Measurements from ENCODE around the gene SMARCA2.
A peak's percentile ranks its signal among the peaks of the same experiment; 100 is the strongest.

The SMARCA2 gene

GRCh38 chr9:2126331-2126803 is 111.2 kb downstream of the SMARCA2 start:
- Histone ChIP-seq H4K91ac (ENCODE audit: low read depth, low read length) (no peak overlapping the region), H4K12ac (ENCODE audit: low read depth, low read length) (no peak overlapping the region), H2BK5ac (ENCODE audit: low read depth, low read length, poor library complexity) (no peak overlapping the region), H3K79me1 (ENCODE audit: low read length) (no peaks in the 10 kb centered on the region), H3K4me2 (ENCODE audit: low read length) (no peak overlapping the region), H3K4me3 (ENCODE audit: low read depth, low read length) (no peak overlapping the region), H2AK5ac (ENCODE audit: low read length) (no peak overlapping the region), H3K79me2 (ENCODE audit: control insufficient read depth, insufficient read depth, low read length, poor library complexity) (no peaks in the 10 kb centered on the region), H2BK120ac (ENCODE audit: insufficient read depth, low read length, poor library complexity) (no peak overlapping the region), H3K23ac (ENCODE audit: low read length) (no peak overlapping the region), H3K18ac (ENCODE audit: low read length) (no peak overlapping the region), H3K14ac (ENCODE audit: low read length) (no peak overlapping the region), H2AFZ (ENCODE audit: insufficient read depth, low read length, poor library complexity) (no peak overlapping the region), H3K9me3 (ENCODE audit: insufficient read depth, low read depth, low read length) (no peaks in the 10 kb centered on the region), H3K4me1 (ENCODE audit: control insufficient read depth in 1 of 2, insufficient read depth in 2 of 2, low read length in 2 of 2) (no peaks in the 10 kb centered on the region), H3K36me3 (ENCODE audit: control insufficient read depth in 1 of 2, insufficient read depth in 2 of 2, low read length in 2 of 2) (peaks cover 22 to 52% of the 10 kb centered on the region in 2 experiments), H4K8ac (ENCODE audit: low read depth, low read length) (no peak overlapping the region), H3K27ac (ENCODE audit: low read depth, low read length) (no peak overlapping the region), H3K27me3 (ENCODE audit: insufficient read depth, low read length) (no peaks in the 10 kb centered on the region), H3K9ac (ENCODE audit: low read length) (no peak overlapping the region), H2BK12ac (ENCODE audit: low read length) (no peak overlapping the region), H3K4ac (ENCODE audit: low read depth, low read length) (no peak overlapping the region)
- no CpG with 5 or more reads among the region's 4 CpGs for WGBS (ENCODE audit: extremely low coverage, insufficient coverage, insufficient read length)
- no peak for DNase-seq

- WGBS (ENCODE audit: extremely low coverage, insufficient coverage, insufficient read length) = no CpG with 5 or more reads among the region's 1 CpG
- H3K79me1 ChIP-seq (ENCODE audit: low read length) = no peaks in the 10 kb centered on the region
- no peak overlapping the region for H2AFZ ChIP-seq (ENCODE audit: insufficient read depth, low read length, poor library complexity)
- H3K9me3 ChIP-seq (ENCODE audit: insufficient read depth, low read depth, low read length) = no peaks in the 10 kb centered on the region
- H3K14ac ChIP-seq (ENCODE audit: low read length) = no peak overlapping the region
- H4K8ac ChIP-seq (ENCODE audit: low read depth, low read length) = no peak overlapping the region
- no peaks in the 10 kb centered on the region for H3K79me2 ChIP-seq (ENCODE audit: control insufficient read depth, insufficient read depth, low read length, poor library complexity)
- peaks cover 22 to 49% of the 10 kb centered on the region in 2 experiments for H3K36me3 ChIP-seq (ENCODE audit: control insufficient read depth in 1 of 2, insufficient read depth in 2 of 2, low read length in 2 of 2)
- H3K27me3 ChIP-seq (ENCODE audit: insufficient read depth, low read length) = no peaks in the 10 kb centered on the region
- H3K9ac ChIP-seq (ENCODE audit: low read length) = no peak overlapping the region
- H3K27ac ChIP-seq (ENCODE audit: low read depth, low read length) = no peak overlapping the region
- no peak overlapping the region for H4K91ac ChIP-seq (ENCODE audit: low read depth, low read length)
- H3K18ac ChIP-seq (ENCODE audit: low read length) = peak overlapping the region; percentile 35
- no peak overlapping the region for H2AK5ac ChIP-seq (ENCODE audit: low read length)
- no peaks in the 10 kb centered on the region for H3K4me1 ChIP-seq (ENCODE audit: control insufficient read depth in 1 of 2, insufficient read depth in 2 of 2, low read length in 2 of 2)
- no peak for DNase-seq
- no peak overlapping the region for H3K4me3 ChIP-seq (ENCODE audit: low read depth, low read length)
- H4K12ac ChIP-seq (ENCODE audit: low read depth, low read length) = no peak overlapping the region
- no peak overlapping the region for H2BK120ac ChIP-seq (ENCODE audit: insufficient read depth, low read length, poor library complexity)
- no peak overlapping the region for H2BK12ac ChIP-seq (ENCODE audit: low read length)
- H2BK5ac ChIP-seq (ENCODE audit: low read depth, low read length, poor library complexity) = no peak overlapping the region
- no peak overlapping the region for H3K23ac ChIP-seq (ENCODE audit: low read length)
- H3K4me2 ChIP-seq (ENCODE audit: low read length) = no peak overlapping the region
- H3K4ac ChIP-seq (ENCODE audit: low read depth, low read length) = no peak overlapping the region
Measured at GRCh38 chr9:2127486-2127885, 112.3 kb downstream of the SMARCA2 start.

GRCh38 chr9:2128141-2128540 is 113.0 kb downstream of the SMARCA2 start:
- Histone ChIP-seq H2AK5ac (ENCODE audit: low read length) (no peak overlapping the region), H4K8ac (ENCODE audit: low read depth, low read length) (no peak overlapping the region), H3K4me2 (ENCODE audit: low read length) (no peak overlapping the region), H2BK5ac (ENCODE audit: low read depth, low read length, poor library complexity) (no peak overlapping the region), H3K36me3 (ENCODE audit: control insufficient read depth in 1 of 2, insufficient read depth in 2 of 2, low read length in 2 of 2) (peaks cover 22 to 49% of the 10 kb centered on the region in 2 experiments), H3K27ac (ENCODE audit: low read depth, low read length) (no peak overlapping the region), H3K14ac (ENCODE audit: low read length) (no peak overlapping the region), H3K4me3 (ENCODE audit: low read depth, low read length) (no peak overlapping the region), H3K4ac (ENCODE audit: low read depth, low read length) (peak overlapping the region; percentile 77), H3K23ac (ENCODE audit: low read length) (no peak overlapping the region), H3K79me2 (ENCODE audit: control insufficient read depth, insufficient read depth, low read length, poor library complexity) (no peaks in the 10 kb centered on the region), H3K79me1 (ENCODE audit: low read length) (no peaks in the 10 kb centered on the region), H3K4me1 (ENCODE audit: control insufficient read depth in 1 of 2, insufficient read depth in 2 of 2, low read length in 2 of 2) (no peaks in the 10 kb centered on the region), H3K9ac (ENCODE audit: low read length) (no peak overlapping the region), H2BK120ac (ENCODE audit: insufficient read depth, low read length, poor library complexity) (no peak overlapping the region), H3K18ac (ENCODE audit: low read length) (no peak overlapping the region), H2AFZ (ENCODE audit: insufficient read depth, low read length, poor library complexity) (no peak overlapping the region), H4K12ac (ENCODE audit: low read depth, low read length) (no peak overlapping the region), H2BK12ac (ENCODE audit: low read length) (no peak overlapping the region), H3K9me3 (ENCODE audit: insufficient read depth, low read depth, low read length) (no peaks in the 10 kb centered on the region), H3K27me3 (ENCODE audit: insufficient read depth, low read length) (no peaks in the 10 kb centered on the region), H4K91ac (ENCODE audit: low read depth, low read length) (no peak overlapping the region)
- WGBS (ENCODE audit: extremely low coverage, insufficient coverage, insufficient read length) = no CpG with 5 or more reads among the region's 3 CpGs
- DNase-seq = no peak

- Histone ChIP-seq H3K79me2 (ENCODE audit: control insufficient read depth, insufficient read depth, low read length, poor library complexity) (no peaks in the 10 kb centered on the region), H3K4ac (ENCODE audit: low read depth, low read length) (peak overlapping the region; percentile 18), H3K4me1 (ENCODE audit: control insufficient read depth in 1 of 2, insufficient read depth in 2 of 2, low read length in 2 of 2) (no peaks in the 10 kb centered on the region), H3K79me1 (ENCODE audit: low read length) (no peaks in the 10 kb centered on the region), H2AFZ (ENCODE audit: insufficient read depth, low read length, poor library complexity) (no peak overlapping the region), H4K91ac (ENCODE audit: low read depth, low read length) (no peak overlapping the region), H3K4me2 (ENCODE audit: low read length) (no peak overlapping the region), H2BK12ac (ENCODE audit: low read length) (no peak overlapping the region), H3K23ac (ENCODE audit: low read length) (no peak overlapping the region), H2BK5ac (ENCODE audit: low read depth, low read length, poor library complexity) (no peak overlapping the region), H4K8ac (ENCODE audit: low read depth, low read length) (no peak overlapping the region), H3K4me3 (ENCODE audit: low read depth, low read length) (no peak overlapping the region), H3K27me3 (ENCODE audit: insufficient read depth, low read length) (no peaks in the 10 kb centered on the region), H3K9me3 (ENCODE audit: insufficient read depth, low read depth, low read length) (no peaks in the 10 kb centered on the region), H2AK5ac (ENCODE audit: low read length) (no peak overlapping the region), H2BK120ac (ENCODE audit: insufficient read depth, low read length, poor library complexity) (no peak overlapping the region), H3K9ac (ENCODE audit: low read length) (no peak overlapping the region), H3K18ac (ENCODE audit: low read length) (no peak overlapping the region), H3K36me3 (ENCODE audit: control insufficient read depth in 1 of 2, insufficient read depth in 2 of 2, low read length in 2 of 2) (peaks cover 20 to 47% of the 10 kb centered on the region in 2 experiments), H4K12ac (ENCODE audit: low read depth, low read length) (no peak overlapping the region), H3K27ac (ENCODE audit: low read depth, low read length) (no peak overlapping the region), H3K14ac (ENCODE audit: low read length) (no peak overlapping the region)
- whole genome bisulfite sequencing (ENCODE audit: extremely low coverage, insufficient coverage, insufficient read length) = no CpG with 5 or more reads among the region's 1 CpG
- no peak for DNase-seq
Measured at GRCh38 chr9:2128618-2129017, 113.5 kb downstream of the SMARCA2 start.
